Measurements from ENCODE around the gene TDRD12.
"Not testable (repeated sequence)": the region's sequence is repeated elsewhere in the genome, so short reads cannot be mapped to it uniquely, and the experiment has no call there.

Gene TDRD12
- 1.3 to 2.7 reads per million in 2 donors for total RNA-seq

DNA sequence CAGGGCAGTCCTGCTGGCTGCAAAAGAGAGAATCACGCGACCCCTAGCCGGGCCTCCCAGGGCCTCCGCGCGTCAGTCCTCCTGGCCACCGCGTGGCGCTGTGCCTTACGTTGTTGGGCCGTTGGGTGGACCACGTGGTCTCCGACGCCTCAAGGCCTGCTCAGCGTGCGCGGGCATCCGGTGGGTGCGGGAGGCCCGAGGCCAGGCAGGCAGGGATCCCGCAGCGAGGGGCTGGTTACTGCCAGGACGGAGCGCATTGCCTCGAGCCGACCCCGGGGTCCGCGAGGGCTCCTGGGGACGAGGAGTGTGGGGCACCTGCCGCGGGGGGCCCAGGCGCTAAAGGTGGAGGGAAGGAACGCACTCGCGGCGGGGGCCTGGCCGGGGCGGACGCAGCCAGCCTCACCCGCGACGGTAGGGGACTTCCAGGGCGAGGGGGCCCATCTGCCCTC lies at the start of gene TDRD12:
TSS of gene TDRD12 (plus strand) at position 157 of the 449 bp plus-strand sequence. CDS start 306 bp downstream, outside the sequence.
- no peak for DNase-seq

DNA sequence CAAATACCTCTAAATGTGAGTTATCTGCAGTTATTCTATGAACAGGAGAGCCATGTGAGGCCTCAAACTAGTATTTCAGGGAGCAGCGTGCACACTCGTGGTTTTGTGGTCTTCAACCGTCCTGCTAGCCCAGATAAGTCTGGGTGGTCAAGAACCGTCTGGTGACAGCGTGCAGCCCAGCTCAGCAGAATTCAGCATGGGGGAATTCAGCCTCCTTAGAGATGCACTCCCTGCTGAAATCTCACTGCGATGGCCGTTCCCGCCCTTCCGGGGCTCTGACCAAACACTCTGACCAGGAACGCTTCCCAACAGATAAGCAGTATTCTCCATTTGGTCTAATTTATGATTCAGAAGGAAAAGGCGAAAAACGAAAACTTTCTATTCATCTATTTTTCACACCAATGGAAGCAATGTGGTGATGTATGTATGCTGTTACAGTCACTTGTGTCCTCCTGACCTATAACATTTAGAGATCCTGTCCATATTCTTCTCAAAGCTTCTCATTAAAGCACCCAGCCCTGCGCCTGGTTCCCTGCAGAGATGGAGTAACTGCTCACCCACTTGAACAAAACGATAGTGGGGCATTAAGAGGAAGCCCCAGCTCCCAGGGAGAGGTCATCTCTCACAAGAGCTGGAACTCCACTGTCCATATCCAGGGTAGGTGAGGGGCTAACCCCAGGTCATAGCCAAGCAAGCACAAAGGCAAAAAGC lies 47.5 kb upstream of the TDRD12 start:
- DNase-seq = no peak

- DNase-seq = no peak
Observed at GRCh38 chr19:32672841-32673240, 46.7 kb upstream of the TDRD12 start.

GRCh38 chr19:32673573-32673972 lies 46.0 kb upstream of the TDRD12 start:
- no peak for DNase-seq

GRCh38 chr19:32674153-32674930 lies 45.2 kb upstream of the TDRD12 start:
- DNase-seq = no peak

DNA sequence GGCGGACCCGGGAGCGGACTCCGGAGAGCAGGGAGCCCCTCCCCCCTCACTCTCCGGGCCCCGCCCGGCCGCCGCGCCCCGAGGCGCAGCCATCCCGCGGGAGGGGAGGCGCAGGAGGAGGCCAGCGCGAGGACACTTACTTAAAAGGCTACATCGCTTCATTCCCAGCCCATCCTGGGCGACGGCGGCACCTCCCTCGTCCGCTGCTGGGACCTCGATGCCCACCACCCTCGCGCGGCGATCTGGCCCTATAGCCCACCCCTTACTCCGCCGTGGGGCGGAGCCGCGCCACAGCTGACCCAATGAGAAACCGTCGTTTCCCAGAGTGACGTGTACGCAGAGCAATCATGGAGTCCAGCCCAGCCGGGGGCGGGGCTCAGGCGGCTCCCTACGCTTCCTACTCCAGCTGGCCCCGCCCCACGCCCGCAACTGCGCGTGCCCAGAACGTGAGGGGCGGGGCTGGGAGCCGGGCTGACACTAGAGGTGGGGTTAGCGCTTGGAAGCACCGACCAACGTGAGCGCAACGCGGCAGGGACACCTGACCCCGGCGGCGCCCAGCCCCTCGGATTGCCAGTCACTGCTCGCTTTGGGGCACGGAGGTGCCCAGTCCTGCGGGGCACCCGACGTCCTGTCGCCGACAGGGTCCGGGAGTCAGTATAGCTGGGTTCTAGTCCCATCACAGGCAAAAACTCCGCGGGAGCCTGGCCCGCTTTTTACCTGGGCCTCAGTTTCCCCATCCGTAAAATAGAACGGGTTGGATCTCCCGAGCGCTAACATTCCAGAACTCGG lies 44.4 kb upstream of the TDRD12 start, which contains the start of gene ANKRD27:
TSS of gene ANKRD27 (minus strand) at position 250 of the 789 bp plus-strand sequence. CDS start 16,165 bp downstream, outside the sequence.
- peak; percentile 98 for DNase-seq

DNA sequence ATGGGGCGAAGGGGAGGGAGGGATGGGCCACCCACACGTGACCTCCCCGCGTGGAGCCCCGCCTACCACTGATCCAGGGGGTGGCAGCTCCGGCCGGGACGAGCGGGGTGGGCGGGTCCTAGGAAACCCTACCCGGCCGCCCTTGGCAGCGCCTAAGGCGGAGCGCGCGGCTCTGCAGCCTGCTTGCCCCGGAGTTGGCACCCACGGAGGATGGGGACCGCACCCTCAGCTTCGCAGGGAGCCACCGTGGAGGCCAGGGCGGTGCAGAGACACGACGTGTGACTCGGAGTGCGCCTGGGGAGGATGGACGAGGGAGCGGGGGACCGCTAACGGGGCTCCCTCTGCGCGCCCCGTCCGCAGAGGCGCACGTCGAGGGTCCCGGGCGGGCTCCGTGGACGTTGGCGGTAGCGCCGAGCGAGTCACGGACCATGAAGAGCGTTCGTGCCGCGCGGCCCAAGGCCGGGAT lies 43.8 kb upstream of the TDRD12 start, which contains the start of gene RGS9BP:
TSS of gene RGS9BP (plus strand) at position 129 of the 466 bp plus-strand sequence. CDS start 416 bp downstream, outside the sequence.
- peak; percentile 59 for DNase-seq

GRCh38 chr19:32676186-32676894 lies 43.2 kb upstream of the TDRD12 start:
- DNase-seq = peak; percentile 5

- DNase-seq = no peak
Observed at GRCh38 chr19:32676895-32677359, 42.6 kb upstream of the TDRD12 start.

GRCh38 chr19:32677657-32678056 lies 41.9 kb upstream of the TDRD12 start:
- DNase-seq = no peak

- DNase-seq = no peak
Observed at GRCh38 chr19:32680986-32681385, 38.6 kb upstream of the TDRD12 start.

DNA sequence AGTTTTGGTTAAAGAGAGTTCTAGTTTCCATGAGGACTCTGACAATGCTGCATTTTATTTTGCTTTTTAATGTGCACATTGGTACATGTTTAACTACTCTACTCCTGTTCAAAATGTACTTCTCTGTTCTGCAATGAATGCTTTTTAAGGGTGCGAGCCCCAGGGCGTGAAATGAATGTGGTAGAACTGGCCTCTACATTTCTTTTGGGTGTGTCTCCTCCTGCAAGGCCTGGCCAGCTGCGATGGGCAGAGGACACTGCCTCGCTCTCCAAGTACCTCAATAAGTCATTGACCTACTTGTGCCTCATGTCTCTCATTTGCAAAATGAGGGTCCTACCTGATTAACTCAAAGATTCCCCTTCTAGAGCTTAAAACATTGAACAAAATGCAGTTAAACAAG lies 37.2 kb upstream of the TDRD12 start:
- DNase-seq = no peak

DNA sequence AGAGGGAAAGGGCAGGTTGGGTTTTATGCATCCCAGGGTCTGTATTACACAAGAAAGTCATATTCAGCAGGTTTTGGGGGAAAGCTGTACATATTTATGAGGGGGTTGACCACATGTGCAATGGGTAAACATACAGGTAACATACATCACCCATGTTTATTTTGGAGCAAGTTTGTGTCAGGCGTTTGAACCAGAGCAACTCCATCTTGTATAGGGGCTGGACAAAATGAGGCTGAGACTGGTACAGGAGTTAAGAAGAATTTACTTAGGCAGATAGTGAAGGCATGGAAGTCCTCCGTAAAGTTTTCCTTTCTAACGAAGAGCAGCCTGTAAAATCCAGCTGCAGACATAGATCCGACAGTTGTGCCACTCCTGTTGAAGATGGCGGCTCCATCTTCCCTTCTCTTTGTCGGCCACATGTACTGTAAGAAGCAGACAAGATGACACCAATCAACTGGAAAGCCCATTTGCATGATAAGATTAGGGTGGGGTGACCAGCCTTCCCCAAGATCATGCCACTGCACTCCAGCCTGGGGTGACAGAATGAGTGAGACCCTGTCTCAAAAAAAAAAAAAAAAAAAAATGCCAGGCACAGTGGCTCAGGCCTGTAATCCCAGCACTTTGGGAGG lies 32.6 kb upstream of the TDRD12 start:
- no peak for DNase-seq

DNA sequence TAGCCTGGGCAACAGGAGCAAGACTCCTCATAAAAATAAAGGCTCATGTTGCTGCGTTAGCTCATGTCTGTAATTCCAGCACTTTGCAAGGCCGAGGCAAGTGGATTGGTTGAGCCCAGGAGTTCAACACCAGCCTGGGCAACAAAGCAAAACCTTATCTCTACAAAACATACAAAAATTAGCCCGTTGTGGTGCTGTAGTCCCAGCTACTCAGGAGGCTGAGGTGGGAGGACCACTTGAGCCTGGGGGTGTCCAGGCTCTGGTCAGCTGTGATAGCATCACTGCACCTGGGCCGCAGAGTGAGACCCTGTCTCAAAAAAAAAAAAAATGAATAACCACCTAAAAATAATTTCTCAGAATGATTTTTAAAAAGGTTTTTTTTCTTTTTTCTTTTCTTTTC lies 31.9 kb upstream of the TDRD12 start:
- no peak for DNase-seq

DNA sequence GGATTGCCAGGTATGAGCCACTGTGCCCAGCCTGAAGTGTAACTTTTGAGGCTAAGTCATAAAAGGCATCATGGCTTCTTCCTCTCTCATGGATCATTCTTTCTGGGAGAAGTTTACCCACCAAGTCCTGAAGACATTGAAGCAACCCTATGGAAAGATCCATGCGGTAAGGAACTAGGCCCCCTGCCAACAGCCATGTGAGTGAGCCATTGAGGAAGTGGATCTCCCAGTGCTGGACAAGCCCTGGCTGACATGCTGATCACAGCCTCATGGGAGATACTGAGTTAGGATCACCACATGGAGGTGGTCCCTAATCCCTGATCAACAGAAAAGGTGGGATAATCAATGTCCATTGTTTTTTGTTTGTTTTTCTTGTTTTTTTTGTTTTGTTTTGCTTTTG lies 31.3 kb upstream of the TDRD12 start:
- no peak for DNase-seq

DNA sequence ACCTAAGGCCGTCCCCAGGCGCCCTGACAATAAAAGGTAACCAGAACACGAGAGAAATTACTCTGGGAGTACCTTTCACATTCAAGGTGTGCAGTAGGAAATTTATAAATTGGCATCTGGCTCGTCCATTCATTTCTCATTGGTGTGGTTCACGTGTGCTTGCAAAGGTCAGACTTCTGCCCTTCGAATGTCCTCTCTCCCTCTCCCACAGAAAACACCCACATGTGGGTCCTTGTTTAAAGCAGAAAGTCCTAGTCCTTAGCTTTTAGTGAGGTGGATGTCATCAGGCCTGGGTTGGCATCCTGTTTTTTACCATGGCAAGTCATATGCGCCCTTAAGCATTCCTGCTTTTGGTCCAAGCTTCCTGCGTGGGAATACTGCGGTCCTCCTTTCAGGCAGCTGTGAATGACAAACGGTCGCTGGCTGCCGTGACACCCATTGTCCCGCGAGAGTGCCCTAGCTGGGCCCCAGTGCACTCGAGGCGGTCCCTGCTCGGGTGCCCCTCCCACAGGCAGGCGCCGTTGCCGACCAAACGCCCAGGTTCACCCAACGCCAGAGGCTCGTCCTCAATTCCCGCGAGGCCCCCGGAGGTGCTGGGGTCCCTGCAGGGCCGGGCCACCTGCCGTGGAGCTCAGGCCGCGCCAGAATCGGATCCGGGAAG lies 28.1 kb upstream of the TDRD12 start, which contains the start of gene NUDT19:
TSS of gene NUDT19 (plus strand) at position 531 of the 661 bp plus-strand sequence. CDS start 140 bp downstream, outside the sequence.
- peak; percentile 55 for DNase-seq

DNA sequence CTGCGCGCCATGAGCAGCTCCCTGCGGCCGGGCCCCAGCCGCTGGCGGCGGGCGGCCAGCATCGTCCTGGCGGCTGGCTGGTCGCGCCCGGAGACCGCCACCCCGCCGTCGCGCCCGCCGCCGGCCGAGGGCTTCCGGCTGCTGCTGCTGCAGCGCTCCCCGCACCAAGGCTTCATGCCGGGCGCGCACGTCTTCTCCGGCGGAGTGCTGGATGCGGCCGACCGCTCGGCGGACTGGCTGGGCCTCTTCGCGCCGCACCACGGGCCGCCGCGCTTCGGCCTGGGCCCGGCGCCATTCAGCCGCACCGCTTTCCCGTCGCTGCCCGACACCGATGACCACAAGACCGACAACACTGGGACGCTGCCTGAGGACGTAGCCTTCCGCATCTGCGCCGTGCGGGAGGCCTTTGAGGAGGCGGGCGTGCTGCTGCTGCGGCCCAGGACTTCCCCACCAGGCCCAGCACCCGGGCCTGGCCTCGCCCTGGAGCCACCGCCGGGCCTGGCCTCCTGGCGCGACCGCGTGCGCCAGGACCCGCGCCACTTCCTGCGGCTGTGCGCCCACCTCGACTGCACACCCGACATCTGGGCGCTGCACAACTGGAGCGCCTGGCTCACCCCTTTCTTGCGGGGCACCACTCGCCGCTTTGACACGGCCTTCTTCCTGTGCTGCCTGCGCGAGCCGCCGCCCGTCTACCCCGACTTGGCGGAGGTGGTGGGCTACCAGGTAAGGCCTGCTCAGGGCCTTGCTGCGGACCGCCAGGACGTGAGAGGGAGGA lies 27.4 kb upstream of the TDRD12 start:
- DNase-seq = peak; percentile 26

GRCh38 chr19:32692727-32693061 lies 26.9 kb upstream of the TDRD12 start:
- no peak for DNase-seq

DNA sequence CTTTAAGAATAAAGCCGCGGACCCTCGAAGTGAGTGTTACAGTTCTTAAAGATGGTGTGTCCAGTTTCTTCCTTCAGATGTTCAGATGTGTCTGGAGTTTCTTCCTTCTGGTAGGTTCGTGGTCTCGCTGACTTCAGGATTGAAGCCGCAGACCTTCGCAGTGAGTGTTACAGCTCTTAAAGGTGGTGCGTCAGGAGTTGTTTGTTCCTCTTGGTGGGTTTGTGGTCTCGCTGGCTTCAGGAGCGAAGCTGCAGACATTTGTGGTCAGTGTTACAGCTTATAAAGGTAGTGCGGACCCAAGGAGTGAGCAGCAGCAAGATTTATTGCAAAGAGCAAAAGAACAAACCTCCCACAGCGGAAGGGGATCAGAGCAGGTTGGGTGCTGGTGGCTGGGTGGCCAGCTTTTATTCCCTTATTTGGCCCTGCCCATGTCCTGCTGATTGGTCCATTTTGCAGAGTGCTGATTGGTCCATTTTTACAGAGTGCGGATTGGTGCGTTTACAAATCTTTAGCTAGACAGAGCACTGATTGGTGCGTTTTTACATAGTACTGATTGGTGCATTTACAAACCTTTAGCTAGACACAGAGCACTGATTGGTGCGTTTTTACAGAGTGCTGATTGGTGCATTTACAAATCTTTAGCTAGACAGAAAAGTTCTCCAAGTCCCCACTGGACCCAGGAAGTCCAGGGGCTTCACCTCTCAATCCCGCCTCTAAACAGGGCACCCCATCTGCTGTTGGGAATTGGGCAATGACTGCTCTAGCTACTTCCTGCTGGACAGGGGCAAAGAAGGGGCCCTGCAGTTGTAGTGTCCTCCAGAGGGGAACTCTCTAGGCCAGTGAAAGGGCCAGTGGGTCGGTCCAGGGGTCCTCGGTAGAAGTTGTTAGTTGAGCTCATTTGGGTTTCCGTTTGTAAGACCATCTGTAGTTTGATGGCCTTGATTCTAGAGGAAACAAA lies 26.1 kb upstream of the TDRD12 start:
- not testable (repeated sequence) for DNase-seq

Measured in T-helper 9 cell (primary cell).